Activated naive CD8-positive, alpha-beta T cell treated with anti-CD3 and anti-CD28 coated beads, Interleukin-2, amount 50 U/mL, for 16 hours (primary cell): Measurements from ENCODE around the gene CAMK2N2.

Source experiments
- DNase-seq: peaks from one replicate; pipeline ENCODE4 v3.0.0-alpha.2; 2020; ENCODE audit warnings: low read depth, low spot score

CAMK2N2 gene

DNA sequence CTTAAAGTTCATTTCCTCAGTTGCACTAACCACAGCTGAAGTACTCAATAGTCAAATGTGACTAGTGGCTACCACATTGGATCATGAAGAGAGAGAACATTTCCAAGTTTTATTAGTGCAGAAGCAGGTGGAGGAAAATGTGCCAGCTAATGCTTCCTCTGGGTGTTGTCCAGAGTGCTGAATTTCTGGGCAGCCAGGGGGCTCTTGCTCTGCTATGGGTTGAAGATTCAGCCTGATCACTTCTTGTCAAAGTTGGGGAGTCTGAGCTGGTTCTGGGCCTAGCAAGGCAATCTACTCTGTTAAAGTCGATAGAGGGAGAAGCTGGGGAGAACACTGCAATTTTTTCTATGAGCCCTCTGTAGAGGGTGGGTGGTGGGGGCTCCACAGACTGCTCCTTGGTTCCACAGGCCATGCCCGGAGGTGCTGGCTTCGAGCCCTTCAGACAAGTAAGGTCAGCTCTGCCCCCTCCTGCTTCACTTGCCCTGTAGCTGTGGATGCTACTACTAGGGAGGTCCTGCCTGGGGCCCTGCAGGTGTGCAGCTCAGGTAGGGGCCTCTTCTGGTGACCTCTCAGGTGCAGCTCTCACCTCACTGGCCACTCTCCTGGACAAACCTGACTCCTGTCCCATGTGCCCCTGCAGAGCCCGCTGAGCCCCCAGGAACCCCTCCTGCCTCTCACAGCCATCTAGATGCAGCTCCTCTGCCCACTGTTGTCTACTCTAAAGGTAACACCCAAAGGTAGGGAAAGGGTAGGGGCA is 20.8 kb downstream of the CAMK2N2 start:
- DNase-seq = no peak

DNA sequence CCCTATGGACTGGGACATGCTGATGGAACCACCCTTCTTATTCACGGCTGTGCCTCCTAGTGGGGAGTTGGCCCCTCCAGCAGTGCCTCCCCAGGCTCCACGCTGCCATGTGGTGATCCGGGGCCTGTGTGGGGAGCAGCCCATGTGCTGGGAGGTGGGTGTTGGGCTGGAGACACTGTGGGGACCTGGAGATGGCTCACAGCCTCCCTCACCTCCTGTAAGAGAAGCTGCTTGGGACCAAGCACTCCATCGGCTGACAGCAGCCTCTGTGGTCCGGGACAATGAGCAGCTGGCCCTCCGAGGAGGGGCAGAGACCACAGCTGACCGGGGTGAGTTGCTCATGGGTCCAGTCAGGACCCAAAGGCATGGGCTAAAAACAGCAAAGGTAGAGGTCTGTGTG is 21.6 kb downstream of the CAMK2N2 start:
- no peak for DNase-seq

DNA sequence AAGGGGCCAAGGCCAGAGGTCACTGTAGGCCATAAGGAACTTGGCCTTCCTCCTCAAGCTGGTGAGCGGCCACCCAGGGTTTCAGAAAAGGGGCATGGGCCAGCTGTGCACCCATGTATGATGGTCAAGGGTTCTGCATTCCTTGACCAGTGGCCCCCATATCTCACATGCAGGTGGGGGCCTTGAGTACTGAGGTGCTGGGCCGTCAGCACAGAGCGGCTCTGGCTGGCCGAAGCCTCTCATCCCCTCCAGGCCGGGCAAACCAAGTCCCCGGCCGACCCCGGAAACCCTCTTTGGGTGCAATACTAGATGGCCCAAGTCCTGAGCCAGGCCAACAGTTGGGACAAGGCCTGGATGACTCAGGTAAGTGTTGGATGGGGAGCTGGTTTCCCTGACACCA is 22.1 kb downstream of the CAMK2N2 start:
- DNase-seq = no peak

DNA sequence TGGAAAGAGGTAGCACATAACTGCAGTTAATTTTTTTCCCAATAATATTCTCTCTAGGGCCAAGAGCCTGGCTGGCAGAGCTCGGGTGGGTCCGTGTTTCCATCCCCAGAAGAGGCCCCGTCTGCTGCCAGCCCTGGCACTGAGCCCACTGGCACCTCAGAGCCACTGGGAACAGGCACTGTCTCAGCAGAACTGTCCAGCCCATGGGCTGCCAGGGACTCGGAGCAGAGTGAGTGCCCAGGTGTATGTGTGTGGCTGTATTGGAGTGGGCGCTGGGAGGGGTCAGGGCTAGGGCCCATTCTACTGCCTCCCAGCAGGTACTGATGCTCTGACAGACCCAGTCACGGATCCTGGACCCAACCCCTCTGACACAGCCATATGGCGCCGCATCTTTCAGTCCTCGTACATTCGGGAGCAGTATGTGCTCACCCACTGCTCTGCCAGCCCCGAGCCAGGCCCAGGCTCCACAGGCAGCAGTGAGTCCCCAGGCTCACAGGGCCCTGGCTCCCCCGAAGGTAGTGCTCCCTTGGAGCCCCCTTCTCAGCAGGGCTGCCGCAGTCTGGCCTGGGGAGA is 23.0 kb downstream of the CAMK2N2 start:
- no peak for DNase-seq

DNA sequence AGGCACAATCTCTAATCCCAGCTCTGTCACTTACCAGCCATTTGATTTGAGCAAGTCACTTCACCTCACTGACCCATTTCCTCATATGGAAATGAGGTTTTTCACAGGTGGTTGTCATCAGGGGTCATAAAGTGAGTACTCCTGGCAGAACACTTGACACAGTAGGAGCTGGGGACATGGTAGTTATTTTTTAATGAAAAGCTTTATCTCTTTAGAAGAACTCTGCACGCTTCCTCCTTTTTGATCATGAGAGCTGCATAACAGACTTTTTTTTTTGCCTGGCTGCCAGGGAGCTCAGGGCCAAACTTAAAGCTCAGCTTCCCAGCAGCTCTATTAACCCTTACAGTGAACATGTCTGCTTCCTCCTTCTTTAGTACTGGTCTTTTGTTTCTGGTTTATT is 23.5 kb downstream of the CAMK2N2 start:
- no peak for DNase-seq

DNA sequence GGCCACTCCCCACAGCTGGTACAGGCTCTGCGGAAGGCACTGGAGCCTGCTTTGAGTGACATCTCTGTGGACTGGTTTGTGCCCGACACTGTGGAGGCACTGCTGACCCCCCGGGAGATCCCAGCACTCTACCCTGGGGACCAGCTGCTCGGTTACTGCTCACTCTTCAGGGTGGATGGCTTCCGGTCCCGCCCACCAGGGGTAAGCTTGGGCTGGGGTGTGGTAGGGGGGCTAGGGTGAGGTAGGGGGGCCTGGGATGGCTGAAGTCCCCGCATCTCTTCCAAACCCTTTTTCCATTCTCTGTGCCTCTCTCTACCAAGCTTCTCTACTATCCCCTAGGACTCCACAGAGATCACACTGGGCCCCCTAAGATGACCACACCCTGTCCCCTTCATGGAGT is 24.1 kb downstream of the CAMK2N2 start:
- no peak for DNase-seq

DNA sequence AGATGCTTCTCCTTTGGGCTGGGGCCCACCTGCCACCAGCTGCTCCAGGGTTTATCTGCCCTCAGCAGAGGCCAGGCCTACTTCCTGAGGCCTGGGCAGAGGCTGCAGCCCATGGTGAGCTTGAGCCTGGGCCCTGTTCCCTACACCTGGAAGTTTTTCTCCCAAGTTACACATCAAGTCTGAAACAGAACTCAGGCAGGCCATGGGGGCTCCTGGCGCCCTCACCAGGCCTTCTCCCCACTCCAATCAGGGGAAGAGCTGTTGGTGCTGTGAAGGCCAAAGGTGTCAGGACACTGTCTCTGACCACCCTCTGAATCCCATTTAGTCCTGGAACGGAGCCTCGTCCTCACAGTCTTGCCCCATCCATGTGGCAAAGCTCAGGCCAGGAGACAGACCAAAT is 24.7 kb downstream of the CAMK2N2 start:
- DNase-seq = no peak

DNA sequence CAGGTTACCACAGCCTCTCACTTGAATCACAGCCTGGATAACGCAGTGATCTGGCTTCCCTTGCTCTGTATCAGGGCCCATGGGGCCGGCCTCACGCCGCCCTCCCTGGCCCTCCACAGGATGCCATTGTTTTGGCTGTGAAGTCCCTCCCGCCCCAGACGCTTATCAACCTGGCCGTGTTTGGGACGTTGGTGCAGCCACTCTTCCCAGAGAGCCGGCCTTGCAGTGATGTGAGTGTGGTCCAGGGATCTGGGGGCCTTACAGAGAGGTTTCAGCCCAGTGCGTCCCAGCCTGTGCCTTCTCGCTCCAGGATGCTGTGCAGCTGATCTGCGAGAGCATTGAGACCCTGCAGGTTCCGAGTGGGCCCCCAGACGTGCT is 25.3 kb downstream of the CAMK2N2 start:
- DNase-seq = no peak

DNA sequence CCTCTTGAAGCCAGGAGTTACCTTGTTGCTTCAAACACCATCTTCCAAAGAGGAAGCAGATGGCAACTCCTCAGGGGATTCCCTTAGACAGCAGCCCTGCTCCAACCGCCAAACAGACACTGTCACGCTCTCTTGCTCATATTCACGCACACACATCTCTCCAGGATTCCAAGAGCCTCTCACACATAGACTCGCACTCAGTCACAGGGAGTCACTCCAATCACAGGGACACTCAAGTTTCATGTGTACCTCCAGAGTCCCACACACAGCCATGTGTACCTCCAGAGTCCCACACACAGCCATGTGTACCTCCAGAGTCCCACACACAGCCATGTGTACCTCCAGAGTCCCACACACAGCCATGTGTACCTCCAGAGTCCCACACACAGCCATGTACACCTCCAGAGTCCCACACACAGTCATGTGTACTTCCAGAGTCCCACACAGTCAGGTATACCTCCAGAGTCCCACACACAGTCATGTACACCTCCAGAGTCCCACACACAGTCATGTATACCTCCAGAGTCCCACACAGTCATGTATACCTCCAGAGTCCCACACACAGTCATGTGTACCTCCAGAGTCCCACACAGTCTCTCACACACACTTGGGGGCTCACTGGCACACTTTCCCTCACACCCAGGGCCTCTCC is 25.8 kb downstream of the CAMK2N2 start:
- no peak for DNase-seq

DNA sequence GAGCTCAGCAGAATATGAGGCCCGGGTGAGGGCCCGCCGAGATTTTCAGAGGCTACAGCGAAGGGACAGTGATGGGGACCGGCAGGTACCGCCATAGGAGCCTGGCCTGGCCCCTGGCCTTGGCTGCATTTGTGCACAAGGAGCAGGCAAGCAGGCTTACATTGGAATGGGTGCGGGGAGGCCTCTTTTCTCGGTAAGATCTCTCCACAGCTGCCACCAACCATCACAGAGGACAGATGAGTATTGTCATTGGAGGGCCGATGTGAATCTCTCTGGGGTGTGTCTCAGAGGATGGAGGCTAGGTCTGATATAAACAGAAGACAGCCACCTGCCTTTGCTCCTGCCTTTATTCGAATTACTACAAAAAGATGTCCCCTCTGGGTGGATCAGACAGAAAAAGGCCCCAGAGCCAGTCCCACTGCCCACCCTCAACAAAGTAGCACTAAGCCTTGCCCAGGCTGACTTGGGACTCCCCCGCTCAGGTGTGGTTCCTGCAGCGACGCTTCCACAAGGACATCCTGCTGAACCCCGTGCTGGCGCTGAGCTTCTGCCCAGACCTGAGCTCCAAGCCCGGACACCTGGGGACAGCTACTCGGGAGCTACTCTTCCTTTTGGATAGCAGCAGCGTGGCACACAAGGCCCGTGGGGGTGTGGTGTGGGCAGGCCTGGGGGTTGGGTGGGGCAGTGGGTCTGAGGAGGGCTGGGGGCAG is 26.5 kb downstream of the CAMK2N2 start:
- DNase-seq = no peak

DNA sequence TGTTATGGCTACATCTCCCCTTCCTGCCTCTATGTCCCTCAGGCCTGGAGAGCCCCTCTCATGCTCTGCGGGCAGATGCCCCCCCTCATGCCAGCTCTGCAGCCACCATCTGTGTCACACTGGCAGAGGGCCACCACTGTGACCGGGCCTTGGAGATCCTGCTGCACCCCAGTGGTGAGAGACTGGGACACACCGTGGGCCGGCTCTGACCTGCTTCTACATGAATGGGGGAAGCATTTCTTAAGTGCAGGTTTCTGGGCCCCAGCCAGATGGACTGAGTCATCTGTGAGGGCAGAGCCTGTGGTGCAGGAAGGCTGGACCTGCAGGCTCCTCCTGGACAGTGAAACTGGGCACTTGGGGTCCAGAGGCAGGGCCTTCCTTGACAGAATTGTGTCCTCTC is 27.1 kb downstream of the CAMK2N2 start:
- no peak for DNase-seq

DNA sequence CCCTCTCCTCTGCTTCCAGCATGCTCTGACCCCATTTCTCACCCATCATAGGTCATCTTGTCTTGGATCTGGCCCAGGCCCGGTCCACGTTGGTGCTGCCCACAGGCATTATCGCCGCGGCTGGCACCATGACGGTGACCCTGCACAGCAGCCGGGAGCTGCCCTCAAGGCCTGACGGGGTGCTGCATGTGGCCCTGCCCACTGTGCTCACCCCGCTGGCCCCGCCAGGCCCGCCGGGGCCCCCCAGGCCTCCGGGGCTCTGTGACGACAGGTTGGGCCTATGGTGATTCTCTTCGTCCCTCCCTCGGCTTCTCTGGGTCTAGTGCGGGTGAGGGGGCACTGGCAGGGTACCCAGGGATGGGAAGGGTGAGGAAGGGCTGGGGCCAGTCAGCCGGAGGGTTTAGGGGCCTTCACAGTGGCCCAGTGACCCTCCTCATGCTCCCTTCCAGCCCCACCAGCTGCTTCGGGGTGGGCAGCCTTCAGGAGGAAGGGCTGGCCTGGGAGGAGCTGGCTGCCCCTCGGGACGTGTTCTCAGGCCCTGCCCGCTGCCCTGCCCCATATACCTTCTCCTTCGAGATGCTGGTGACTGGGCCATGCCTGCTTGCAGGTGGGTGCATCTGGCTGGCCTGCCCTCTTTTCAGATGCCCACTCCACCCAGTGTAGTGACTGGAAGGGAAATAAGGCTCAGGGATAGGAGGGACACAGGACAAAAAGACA is 28.1 kb downstream of the CAMK2N2 start:
- DNase-seq = no peak

DNA sequence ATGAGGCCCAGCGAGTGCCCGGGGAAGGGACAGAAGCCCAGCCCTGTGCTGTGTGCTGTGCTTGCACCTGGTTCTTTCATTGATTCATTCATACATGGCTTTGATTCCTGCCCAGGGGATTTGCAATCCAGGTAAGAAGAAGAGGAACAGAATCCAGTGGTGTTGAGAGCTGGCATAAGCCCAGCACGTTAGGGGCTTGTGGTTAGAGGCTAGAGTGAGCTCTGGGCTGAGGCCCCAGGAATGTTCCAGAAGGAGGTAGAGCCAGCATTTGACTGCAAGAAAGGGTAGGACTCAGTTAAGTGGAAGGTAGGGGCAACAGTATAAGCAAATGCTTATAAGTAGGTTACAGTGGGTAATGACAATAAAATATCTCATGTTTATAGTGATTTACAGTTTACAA is 29.7 kb downstream of the CAMK2N2 start:
- DNase-seq = no peak

DNA sequence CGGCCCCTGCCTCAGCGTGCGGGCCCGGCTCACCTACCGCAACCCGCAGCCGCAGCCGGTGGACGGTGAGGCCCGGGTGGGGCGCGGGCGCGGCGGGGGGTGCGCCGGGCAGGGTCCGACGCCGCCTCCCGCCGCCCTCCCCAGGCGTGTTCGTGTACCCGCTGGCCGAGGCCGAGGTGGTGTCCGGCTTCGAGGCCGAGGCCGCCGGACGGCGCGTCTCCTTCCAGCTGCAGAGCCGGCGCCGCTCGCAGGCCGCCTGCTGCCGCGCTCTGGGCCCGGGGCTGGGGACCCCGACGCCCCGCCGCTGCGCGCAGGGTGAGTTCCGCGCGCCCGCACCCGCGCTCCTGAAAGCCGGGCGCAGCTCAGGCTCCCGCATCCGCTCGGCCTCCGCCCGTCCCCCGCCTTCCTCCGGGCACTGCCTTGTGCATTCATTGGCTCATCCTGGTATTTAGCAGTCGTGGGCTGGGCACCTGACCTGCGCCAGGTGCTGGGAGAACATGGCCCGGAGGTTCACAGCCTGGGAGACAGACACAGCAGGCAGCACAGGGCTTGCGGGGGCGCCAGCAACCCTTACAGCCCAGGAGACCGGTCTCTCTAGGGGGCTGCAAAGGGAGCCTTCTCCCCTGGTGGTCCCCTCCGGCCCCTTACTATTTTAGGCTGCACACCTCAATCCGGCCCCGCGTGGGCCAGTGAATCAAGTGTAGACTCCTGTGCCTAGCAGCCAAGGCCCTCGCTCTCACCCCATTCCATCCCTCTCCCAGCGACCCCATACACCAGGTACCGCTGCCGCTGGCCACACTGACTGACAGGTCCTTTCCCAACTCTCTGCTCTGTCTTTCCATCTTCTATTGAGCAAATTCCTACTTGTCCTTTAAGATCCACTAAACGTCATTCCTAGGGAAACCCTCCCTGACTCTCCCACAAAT is 30.5 kb downstream of the CAMK2N2 start:
- no peak for DNase-seq

DNA sequence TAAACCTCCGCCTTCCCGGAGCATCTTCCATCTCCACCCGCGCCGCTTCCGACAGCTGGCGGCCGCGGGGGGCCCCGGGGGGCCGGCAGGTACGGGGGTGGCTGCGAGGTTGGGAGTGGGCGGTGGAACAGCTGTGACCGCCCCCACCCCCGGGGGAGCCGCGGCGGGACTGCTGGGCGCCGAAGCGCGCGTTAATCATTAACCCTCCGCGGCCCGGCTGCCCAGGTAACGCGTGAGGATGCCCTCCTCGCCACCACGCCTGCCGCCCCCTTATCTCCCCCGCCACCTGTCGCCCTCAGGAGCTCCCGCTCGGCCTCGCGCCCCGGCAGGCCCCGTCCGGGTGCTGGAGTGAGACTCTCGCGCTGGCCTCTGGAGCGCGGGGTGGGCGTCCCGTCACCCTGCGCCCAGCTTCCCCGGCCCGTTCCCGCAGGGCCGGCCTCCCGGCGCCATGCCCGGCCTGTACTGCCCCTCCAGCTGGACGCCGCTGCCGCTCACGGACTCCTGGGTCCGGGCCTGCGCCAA is 31.2 kb downstream of the CAMK2N2 start:
- DNase-seq = no peak

DNA sequence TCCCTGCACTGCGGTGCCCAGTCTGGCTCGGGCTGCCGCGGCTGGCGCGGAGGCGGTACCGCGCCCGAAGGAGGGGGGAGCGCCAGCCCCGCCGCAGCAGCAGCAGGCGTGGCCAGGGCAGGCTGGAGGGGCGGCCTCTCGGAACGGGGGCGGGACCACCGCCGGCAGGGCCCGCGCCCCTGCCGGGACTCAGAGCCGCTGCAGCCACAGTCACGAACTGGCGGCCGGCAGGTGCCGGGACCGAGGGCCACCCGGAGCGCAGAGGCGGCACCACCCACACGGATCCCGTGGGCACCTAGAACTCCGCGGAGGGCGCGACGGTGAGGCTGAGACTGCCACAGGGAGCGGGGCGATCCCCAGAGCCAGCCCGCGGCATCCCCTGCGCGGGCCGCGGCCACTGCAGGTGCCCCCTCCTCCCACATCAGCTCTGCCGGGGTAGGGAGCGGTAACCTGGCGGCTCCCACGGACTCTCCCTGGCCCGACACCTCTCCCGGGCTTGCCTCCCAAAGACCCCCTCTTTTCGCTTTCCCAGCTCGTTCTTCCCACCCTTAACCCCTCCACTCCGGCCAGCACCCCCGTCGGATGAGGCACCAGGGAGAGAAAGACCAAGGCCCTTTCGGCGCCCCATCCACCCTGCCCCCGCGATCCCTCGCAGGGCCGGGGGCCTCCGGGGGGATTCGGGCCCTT is 31.8 kb downstream of the CAMK2N2 start, which contains the start of gene VWA5B2:
Gene VWA5B2, plus strand, starts transcription at position 192 of the 687 bp plus-strand sequence. CDS start 944 bp downstream, outside the sequence.
- DNase-seq = peak; percentile 59

DNA sequence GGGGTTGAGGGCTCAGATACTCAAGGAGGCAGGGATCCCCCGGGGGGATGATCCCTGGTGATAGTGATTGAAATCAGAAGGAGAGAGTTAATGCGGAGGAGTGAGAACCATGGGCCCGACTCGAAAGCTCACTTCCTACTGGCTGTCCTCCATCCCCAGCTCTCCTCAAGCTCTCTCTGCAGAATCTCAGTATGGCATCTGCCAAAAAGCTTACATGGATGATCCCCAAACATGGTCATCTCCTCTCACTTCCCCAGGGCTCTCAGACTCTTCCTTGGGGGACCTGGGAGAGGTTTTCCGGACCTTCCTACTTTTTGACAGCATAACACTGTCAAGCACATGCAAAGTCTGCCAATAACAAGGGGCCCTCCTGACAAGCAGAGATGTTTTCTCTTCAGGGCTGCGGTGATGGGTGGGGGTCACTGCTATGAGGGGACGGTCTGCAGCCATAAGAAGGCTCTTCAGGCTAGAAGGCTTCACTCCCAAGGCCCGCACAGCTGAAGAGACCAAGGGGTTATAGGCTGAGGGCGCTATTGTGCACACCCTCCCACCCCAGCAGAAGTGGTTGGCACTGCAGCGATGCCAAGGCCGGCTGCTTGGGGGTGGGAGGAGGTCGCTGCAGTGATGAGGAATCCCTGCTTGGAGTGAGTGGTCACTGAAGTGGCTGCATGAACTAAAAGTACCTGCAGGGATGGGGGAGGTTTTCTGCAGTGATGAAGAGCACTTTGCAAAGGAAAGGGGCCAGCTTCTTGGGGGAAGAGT is 32.8 kb downstream of the CAMK2N2 start:
- DNase-seq = no peak

DNA sequence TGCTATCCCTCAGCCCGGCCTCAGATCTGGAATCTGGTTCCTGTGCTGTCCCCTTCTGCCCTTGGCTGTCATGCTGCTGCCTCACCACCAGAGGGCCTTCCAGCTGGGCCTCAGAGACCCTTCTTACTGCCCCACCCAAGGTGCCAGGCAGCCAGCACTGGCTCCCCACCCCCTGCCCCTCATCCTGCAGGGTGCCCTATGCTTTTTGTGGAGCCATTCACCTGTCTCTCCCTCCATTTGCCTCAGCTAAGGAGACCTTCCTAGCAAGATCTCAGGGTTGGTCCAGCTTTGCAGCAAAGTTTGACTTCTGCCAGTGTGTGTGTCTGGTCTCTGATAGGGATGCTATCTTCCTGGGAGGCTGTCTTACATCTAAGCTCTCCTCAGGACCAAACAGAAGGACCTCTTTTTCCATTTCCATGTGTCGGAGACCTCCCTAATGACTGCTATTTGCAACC is 33.8 kb downstream of the CAMK2N2 start:
- peak; percentile 11 for DNase-seq

DNA sequence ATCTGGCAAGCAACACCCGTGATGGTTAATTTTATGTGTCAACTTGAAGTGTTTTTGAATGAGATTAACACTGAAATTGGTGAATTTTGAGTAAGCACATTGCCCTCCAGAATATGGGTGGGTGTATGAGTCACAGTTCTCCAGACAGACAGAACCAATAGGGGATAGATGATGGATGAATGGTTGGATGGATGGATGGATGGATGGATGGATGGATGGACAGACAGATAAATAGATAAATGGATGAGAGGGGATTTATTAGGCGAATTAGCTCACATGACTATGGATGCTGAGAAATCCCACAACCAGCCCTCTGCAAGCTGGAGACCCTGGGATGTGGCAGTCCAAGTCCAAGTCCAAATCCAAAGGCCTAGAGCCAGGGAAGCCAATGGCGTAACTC is 37.4 kb downstream of the CAMK2N2 start:
- no peak for DNase-seq
